GM12874 (cell line): ENCODE data around the gene NOL11.

Experiments
- CTCF ChIP-seq: IDR thresholded peaks from 2 replicates; pipeline ENCODE4 v1.5.1; 2011; ENCODE audit warnings: low read depth, mild to moderate bottlenecking, control low read depth, low read length, moderate library complexity; ENCODE audit not compliant: insufficient read depth

Gene NOL11

GRCh38 chr17:67711916-67712315 lies 5.8 kb upstream of the NOL11 start:
- no peak for TF ChIP-seq CTCF

- no peak for TF ChIP-seq CTCF
Measured at GRCh38 chr17:67712375-67712774, 5.4 kb upstream of the NOL11 start.

GRCh38 chr17:67713169-67713568 lies 4.6 kb upstream of the NOL11 start:
- no peak for TF ChIP-seq CTCF

GRCh38 chr17:67716405-67716798 lies 1.3 kb upstream of the NOL11 start:
- TF ChIP-seq CTCF, result no peak

- TF ChIP-seq CTCF, result no peak
Measured at GRCh38 chr17:67717192-67717623, 528 bp upstream of the NOL11 start.

- TF ChIP-seq CTCF, result no peak
Measured at GRCh38 chr17:67718325-67718941, 697 bp downstream of the NOL11 start.

- no peak for TF ChIP-seq CTCF
Measured at GRCh38 chr17:67725373-67725791, 7.6 kb downstream of the NOL11 start.
